GM19025 (cell line): ENCODE results near the gene NLRP8.
"Not testable (repeated sequence)": the region's sequence is repeated elsewhere in the genome, so short reads cannot be mapped to it uniquely, and the experiment has no call there.

Source experiments
- ATAC-seq: cut with Tn5 transposase; IDR thresholded peaks from one replicate; pipeline ENCODE4 v1.9.1; 2021; ENCODE audit warnings: mild to moderate bottlenecking, low read depth, moderate library complexity; ENCODE audit not compliant: unreplicated experiment

Gene NLRP8

DNA sequence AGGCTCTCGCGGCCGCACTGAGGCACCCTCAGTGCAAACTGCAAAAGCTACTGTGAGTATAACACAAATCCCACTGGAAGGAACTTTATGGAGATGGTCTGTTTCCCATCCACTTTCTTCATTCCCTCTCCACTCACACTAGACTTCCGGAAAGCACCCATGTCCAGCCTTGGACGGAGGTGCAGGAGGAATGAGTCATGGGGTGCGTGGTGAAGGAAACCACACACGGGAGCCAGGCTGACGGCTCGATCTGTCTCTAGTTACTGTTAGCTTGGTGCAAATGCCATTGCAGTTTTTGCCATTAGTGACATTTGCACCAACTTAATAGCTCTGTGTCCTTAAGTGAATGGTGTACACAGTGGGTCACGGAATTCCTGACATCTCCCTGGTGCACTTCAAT, 14.6 kb downstream of the NLRP8 start:
- no peak for ATAC-seq

DNA sequence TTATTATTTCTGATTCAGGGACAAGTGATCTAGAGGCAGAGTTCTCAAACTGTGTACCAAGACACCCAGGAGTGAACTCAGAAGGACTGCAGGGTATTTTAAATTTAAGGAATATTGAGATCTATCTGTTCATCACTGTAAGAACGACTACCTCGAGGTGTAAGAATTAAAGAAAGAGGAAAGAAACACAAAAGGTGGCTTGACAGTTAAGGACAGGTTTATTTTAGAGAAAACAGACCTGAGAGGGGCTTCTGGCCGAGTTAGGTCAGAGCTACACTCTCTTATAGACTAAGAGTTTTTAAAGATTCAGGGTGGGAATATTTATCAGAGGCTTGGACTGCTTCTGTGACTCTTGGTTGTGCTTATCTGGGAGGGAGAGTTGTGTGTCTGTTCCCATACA, 26.4 kb downstream of the NLRP8 start:
- no peak for ATAC-seq

DNA sequence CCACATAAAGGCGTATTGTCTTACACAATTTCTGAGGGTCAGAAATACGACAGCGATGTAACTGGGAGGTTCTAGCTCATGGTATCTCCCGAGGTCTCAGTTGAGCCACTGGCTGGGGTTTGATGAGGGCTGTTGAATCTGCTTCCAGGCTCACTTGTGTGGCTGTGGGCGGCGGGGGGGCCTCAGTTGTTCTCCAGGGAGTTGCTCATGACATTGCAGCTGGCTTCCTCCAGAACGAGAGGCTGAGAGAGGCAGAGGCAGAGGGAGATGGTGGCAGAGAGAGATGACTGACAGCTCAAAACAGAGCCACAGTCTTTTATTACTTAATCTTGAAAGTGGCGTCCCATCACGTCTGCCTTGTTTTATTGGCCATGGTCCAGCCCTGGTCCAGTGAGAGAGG, 32.8 kb downstream of the NLRP8 start:
- no peak for ATAC-seq

DNA sequence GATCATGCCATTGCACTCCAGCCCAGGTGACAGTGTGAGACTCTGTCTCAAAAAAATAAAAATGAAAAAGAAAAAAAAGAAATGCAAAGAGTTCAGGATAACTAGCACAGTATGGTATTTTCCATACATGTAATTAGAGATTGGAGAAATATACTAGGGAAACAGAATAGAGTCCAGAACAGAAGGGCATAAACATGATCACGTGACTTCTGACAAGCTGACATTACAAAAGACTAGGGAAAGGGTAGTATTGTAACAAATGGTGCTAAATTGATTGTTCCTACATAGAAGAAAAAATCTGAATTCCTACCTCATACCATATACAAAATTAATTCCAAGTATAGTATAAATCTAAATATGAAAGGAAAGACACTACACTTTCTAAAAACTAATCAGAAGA, 37.6 kb downstream of the NLRP8 start:
- ATAC-seq = no peak

DNA sequence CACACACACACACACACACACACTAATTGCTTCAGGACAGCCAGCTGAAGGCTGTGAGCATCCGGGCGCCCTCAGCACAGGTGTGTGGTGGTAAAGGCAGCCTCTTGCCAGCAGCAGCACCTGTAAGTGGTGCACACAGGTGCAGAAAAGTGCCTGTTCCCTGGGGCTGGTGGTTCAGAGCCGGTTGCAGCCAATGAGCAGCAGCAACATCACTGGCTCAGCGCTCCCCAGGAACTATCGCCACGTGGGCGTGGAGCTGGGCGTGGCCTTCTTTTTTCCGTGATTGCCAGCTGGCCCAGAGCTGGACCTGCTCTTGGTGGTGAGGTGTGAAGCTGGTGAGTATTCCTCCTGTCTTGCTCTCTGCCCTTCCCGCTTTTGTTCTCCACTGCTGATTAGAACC, 38.9 kb downstream of the NLRP8 start, which contains the start of gene NLRP5:
Gene NLRP5, plus strand, starts transcription at position 289 of the 400 bp plus-strand sequence.
- ATAC-seq = no peak

DNA sequence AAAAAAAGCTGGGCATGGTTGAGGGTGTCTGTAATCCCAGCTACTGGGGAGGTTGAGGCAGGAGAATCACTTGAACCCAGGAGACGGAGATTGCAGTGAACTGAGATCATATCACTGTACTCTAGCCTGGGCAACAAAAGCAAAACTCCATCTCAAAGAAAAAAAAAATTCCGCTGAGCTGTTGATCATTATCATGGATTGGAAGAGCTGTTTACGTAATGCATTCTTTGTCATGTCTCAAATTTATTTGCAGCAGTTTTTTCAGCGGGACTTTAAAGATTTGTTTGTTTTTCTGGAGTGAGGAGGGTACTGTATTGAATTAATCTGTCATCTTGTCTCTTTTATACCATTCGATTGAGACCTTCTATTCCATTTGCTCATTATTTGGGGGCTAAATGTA, 43.2 kb downstream of the NLRP8 start:
- no peak for ATAC-seq

DNA sequence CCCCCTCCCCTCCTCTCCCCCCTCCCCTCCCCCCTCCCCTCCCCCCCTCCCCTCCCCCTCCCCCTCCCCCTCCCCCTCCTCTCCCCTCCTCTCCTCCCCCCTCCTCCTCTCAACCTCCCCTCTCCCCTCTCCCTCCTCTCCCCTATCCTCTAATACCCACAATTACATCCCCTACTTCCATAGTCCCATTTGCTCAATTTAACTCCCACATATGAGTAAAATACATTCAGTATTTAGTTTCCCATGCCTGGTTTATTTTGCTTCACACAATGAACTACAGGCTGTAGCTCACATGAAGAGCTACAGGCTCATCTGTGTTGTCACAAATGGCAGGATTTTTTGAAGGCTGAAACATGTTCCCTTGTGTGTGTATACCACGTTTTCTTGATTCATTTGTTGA, 45.9 kb downstream of the NLRP8 start:
- ATAC-seq = no peak

DNA sequence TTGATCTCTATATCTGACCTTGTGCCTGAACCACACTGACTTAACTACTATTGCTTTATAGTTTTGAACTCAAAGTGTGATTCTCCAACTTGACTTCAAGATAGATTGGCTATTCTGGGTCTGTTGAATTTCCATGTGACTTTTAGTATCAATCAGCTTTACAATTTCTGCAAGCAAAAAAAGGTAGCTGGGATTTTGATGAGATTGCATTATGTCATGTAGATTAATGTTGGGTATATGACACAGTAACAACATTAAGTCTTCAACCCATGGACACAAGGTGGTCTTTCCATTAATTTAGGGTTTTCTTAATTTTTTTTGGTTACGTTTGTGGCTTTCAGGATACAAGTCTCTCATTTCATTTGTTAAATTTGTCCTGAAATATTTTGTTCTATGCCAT, 67.1 kb downstream of the NLRP8 start:
- ATAC-seq = no peak

DNA sequence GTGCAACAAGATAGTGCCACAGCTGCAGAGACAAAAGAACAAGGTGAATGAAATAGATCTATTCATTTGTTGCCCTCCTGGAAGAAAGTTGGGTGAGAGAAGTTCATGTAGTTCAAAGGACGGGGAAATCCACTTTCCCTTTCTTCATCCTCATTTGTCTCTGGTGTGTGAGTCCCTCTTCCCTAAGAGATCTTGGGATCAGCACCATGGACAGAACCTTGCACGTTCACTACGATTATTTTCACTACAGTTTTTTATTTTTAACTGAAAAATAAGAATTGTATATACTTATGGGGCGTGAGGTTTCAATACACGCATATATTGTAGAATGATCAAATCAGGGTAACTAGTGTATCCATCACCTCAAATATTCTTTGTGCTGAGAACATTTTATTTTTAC, 68.1 kb downstream of the NLRP8 start:
- ATAC-seq = no peak

DNA sequence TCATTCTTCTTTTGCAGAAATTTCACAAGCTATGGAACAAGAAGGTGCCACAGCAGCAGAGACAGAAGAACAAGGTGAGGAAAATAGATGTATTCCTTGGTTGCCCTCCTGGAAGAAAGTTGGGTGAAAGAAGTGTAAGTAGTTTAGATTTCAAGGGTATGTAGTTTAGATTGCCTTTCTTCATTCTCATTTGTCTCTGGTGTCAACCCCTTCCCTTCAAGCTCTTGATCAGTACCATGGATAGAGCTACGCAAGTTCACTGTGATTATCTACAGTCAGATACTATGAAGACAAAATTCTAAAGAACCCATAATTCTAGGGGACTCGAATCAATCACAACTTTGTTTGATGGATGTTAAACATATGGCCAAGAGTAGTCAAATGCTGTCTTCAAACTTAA, 71.7 kb downstream of the NLRP8 start:
- not testable (repeated sequence) for ATAC-seq

DNA sequence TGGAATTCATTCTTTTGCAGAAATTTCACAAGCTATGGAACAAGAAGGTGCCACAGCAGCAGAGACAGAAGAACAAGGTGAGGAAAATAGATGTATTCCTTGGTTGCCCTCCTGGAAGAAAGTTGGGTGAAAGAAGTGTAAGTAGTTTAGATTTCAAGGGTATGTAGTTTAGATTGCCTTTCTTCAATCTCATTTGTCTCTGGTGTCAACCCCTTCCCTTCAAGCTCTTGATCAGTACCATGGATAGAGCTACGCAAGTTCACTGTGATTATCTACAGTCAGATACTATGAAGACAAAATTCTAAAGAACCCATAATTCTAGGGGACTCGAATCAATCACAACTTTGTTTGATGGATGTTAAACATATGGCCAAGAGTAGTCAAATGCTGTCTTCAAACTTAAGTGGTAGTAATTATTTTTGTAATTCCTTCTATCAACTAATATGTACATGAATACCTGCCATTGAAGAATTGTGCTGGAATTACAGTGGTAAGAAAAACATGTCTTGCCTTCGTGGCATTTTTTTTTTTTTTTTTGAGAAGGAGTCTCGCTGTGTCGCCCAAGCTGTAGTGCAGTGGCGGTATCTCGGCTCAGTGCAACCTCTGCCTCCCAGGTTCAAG, 72.8 kb downstream of the NLRP8 start:
- ATAC-seq = not testable (repeated sequence)

DNA sequence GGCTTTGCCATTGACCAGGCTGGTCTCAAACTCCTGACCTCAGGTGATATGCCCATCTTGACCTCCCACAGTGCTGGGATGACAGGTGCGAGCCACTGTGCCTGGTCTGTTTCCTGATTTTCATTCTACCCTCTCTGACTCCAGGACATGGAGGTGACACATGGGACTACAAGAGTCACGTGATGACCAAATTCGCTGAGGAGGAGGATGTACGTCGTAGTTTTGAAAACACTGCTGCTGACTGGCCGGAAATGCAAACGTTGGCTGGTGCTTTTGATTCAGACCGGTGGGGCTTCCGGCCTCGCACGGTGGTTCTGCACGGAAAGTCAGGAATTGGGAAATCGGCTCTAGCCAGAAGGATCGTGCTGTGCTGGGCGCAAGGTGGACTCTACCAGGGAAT, 79.1 kb downstream of the NLRP8 start:
- no peak for ATAC-seq
